ENCODE measurements around the gene SLC22A12.
"Not testable (repeated sequence)": the region's sequence is repeated elsewhere in the genome, so short reads cannot be mapped to it uniquely, and the experiment has no call there.

Gene SLC22A12

GRCh38 chr11:64591257-64592233 is 525 bp downstream of the SLC22A12 start:
- no peak for DNase-seq

- DNase-seq = no peak
Observed at GRCh38 chr11:64592234-64592615, 1.2 kb downstream of the SLC22A12 start.

- no peak for DNase-seq
Observed at GRCh38 chr11:64592656-64593055, 1.6 kb downstream of the SLC22A12 start.

GRCh38 chr11:64593156-64594105 is 2.4 kb downstream of the SLC22A12 start:
- no peak for DNase-seq

- no peak for DNase-seq
Observed at GRCh38 chr11:64594159-64594939, 3.3 kb downstream of the SLC22A12 start.

- not testable (repeated sequence) for DNase-seq
Observed at GRCh38 chr11:64595922-64596321, 4.9 kb downstream of the SLC22A12 start.

- no peak for DNase-seq
Observed at GRCh38 chr11:64597671-64598101, 6.7 kb downstream of the SLC22A12 start.

GRCh38 chr11:64598106-64598796 is 7.2 kb downstream of the SLC22A12 start:
- DNase-seq = no peak

GRCh38 chr11:64598797-64599697 is 8.0 kb downstream of the SLC22A12 start:
- no peak for DNase-seq

GRCh38 chr11:64599698-64600211 is 8.7 kb downstream of the SLC22A12 start:
- no peak for DNase-seq

GRCh38 chr11:64600281-64600992 is 9.4 kb downstream of the SLC22A12 start:
- DNase-seq = no peak

GRCh38 chr11:64601605-64602465 is 10.8 kb downstream of the SLC22A12 start:
- DNase-seq = no peak

- no peak for DNase-seq
Observed at GRCh38 chr11:64602466-64603070, 11.5 kb downstream of the SLC22A12 start.

GRCh38 chr11:64603411-64604110 is 12.5 kb downstream of the SLC22A12 start:
- no peak for DNase-seq

- no peak for DNase-seq
Observed at GRCh38 chr11:64604458-64605243, 13.6 kb downstream of the SLC22A12 start.

- no peak for DNase-seq
Observed at GRCh38 chr11:64605244-64605560, 14.2 kb downstream of the SLC22A12 start.

Data from stimulated activated CD4-positive, alpha-beta T cell treated with anti-CD3 and anti-CD28 coated beads, Interleukin-4, amount 100 ng/mL, for 4 hours (primary cell).